Activated naive CD4-positive, alpha-beta T cell treated with anti-CD3 and anti-CD28 coated beads, Interleukin-2, amount 10 ng/mL, durations not matched to agents 7 days and 5 days (primary cell): ENCODE measurements around the gene ZNRD2.
"Not testable (repeated sequence)": the region's sequence is repeated elsewhere in the genome, so short reads cannot be mapped to it uniquely, and the experiment has no call there.

Experiments
- CTCF ChIA-PET: fragments of 350-600 bp; sonication (Branson Sonifier 250); formaldehyde crosslinking; loops from one replicate; lab custom pipeline; 2021; ENCODE audit warnings: antibody characterized with exemption; lab: Charles Lee
- DNase-seq: peaks from one replicate; pipeline ENCODE4 v3.0.0-alpha.2; 2020
- H3K27ac Mint-ChIP-seq: one replicate; pipeline ENCODE4 v1.8.0; 2021; ENCODE audit warnings: mild to moderate bottlenecking, moderate library complexity, mixed read lengths
- H3K27me3 Mint-ChIP-seq: one replicate; pipeline ENCODE4 v1.8.0; 2021; ENCODE audit warnings: mild to moderate bottlenecking, mixed read lengths
- H3K36me3 Mint-ChIP-seq: one replicate; pipeline ENCODE4 v1.8.0; 2021; ENCODE audit warnings: mixed read lengths
- H3K4me1 Mint-ChIP-seq: one replicate; pipeline ENCODE4 v1.8.0; 2021; ENCODE audit warnings: mixed read lengths
- H3K4me3 Mint-ChIP-seq: one replicate; pipeline ENCODE4 v1.8.0; 2021; ENCODE audit warnings: mild to moderate bottlenecking, moderate library complexity, mixed read lengths
- H3K9me3 Mint-ChIP-seq: one replicate; pipeline ENCODE4 v1.8.0; 2021; ENCODE audit warnings: mixed read lengths

The ZNRD2 gene

DNA sequence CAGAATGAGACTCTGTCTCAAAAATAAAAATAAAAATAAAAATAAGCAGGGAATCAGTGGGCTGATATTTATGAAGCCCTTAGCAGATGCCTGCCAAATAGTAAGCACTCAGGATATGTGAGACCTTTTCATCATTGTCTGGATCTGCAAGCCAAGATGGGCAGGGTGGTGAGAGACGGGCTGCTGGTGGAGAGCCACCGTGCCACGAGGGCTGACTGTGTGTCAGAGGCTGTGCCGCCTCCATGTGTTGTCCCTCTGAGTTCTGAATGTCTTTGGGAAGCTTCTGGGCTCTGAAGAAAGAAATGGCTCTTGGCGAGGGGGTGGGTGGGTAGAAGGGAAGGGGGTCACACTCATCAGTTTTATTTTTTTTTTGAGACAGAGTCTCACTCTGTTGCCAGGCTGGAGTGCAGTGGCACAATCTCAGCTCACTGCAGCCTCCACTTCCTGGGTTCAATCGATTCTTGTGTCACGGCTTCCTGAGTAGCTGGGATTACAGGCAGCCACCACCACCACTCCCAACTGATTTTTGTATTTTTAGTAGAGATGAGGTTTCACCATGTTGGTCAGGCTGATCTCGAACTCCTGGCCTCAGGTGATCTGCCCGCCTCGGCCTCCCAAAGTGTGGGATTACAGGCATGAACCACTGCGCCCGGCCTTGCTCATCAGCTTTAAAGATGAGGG, 5.3 kb upstream of the ZNRD2 start:
- Mint-ChIP-seq H3K27ac (peak overlapping the region; percentile 97), H3K4me1 (peaks cover 64% of the 10 kb centered on the region), H3K36me3 (peaks cover 14% of the 10 kb centered on the region), H3K4me3 (peak overlapping the region; percentile 29)
- CTCF ChIA-PET: interaction anchor here (1.2 to 2.2 kb wide), 4 partner anchors 8 to 24 kb away, joined by 4 to 13 read pairs (median 6); no protein-coding TSS in a partner anchor
- H3K9me3 Mint-ChIP-seq, H3K27me3 Mint-ChIP-seq: not testable (repeated sequence)
- peak; percentile 50 for DNase-seq

DNA sequence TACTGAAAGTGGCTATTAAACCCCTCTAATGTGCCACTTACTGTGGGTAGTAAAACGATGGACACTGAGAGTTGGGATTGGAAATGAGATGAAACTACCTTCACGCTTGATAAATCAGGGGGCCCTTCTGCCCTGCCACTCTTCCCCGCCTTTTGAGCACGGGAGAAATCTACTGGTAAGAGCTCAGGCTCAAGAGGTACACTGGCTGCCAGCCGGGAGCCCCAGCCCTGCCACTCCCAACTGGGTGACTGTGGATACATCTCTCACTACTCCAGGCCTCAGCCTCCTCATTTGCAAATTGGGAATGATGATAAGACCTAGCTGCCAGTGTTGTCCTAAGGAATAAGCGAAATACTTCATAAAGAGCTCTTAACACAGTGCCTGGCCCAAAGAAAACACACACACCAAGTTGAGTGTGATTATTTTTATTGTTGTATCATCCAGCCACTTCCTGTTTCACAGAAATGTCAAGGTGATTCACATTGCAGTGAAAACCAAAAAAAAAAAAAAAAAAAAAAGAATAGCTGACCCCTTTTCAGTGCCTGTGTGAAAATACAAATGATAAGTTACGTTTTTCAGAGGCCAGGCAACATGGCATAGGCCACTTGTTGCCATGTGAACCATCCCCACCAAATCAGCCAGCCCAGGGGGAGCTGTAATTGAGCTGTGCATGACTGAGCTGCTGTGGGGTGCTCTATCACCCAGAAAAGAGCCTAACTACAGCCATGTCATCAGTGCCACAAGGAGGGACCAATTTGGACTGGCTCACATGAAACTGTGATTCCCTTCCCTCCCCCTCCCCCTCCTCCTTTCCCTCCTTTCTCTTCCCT, 4.4 kb upstream of the ZNRD2 start:
- H3K36me3 Mint-ChIP-seq: peaks cover 16% of the 10 kb centered on the region
- H3K27me3 Mint-ChIP-seq: peaks cover 5% of the 10 kb centered on the region
- CTCF ChIA-PET: interaction anchor here (0.6 to 2.2 kb wide), 7 partner anchors 9 to 279 kb away, joined by 3 to 13 read pairs (median 6); no protein-coding TSS in a partner anchor
- peaks cover 61% of the 10 kb centered on the region for H3K4me1 Mint-ChIP-seq
- no peaks in the 10 kb centered on the region for H3K9me3 Mint-ChIP-seq
- peak overlapping the region; percentile 97 for H3K27ac Mint-ChIP-seq
- peak overlapping the region; percentile 29 for H3K4me3 Mint-ChIP-seq
- DNase-seq: peak; percentile 61

DNA sequence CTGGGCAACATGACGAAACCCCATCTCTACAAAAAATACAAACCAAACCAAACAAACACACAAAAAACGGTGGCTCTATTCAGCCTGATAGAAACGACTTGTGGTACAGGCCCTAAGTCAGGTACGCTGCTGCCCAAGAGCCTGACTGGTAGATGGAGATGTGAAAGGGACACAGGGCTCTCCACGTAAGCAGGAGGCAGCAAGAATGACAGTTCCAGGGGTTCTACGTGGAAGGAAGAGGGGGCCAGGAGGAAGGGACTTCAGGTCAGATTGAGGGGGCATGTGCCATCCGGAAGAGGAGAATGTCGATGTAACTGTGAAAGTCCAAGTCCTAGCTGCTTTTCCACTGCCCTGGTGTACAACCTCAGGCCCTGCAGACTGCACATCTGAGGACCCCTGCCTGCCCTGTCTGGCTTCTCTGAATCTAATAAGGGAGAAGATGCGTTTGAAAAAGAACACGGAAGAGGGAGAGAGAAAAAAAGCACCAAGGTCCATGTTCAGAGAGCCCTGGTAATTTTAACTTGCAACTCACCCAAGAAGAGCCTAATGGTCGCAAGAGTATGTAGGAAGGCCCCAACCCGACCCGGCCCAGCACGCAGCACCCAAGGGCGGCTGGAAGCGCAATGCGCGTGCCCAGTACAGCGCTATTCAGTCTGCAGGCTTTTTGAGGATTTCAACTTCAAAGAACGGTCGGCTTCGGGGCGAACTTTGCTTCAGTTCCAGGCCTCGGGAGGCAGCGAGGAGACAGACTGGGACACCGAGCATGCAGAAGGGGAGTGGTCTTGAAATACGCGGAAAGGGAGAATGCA, 909 bp upstream of the ZNRD2 start:
- no peak for DNase-seq
- CTCF ChIA-PET: interaction anchor here (1.2 to 5.6 kb wide), 3 partner anchors 17 to 45 kb away, joined by 3 to 95 read pairs (median 24); no protein-coding TSS in a partner anchor
- peak overlapping the region; percentile 98 for H3K27ac Mint-ChIP-seq
- peaks cover 74% of the 10 kb centered on the region for H3K4me1 Mint-ChIP-seq
- peak overlapping the region; percentile 93 for H3K4me3 Mint-ChIP-seq
- H3K9me3 Mint-ChIP-seq: no peaks in the 10 kb centered on the region
- H3K36me3 Mint-ChIP-seq: peaks cover 23% of the 10 kb centered on the region
- peaks cover 4% of the 10 kb centered on the region for H3K27me3 Mint-ChIP-seq

DNA sequence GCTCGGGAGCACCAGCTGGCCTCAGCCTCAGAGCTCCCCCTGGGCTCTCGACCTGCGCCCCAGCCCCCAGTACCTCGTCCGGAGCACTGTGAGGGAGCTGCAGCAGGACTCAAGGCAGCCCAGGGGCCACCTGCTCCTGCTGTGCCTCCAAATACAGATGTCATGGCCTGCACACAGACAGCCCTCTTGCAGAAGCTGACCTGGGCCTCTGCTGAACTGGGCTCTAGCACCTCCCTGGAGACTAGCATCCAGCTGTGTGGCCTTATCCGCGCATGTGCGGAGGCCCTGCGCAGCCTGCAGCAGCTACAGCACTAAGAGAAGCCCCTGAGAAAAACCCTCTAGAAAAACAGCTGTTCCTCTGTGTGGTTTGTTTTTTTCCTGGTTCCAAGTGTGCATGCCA, 1.1 kb downstream of the ZNRD2 start:
- H3K4me3 Mint-ChIP-seq: peak overlapping the region; percentile 93
- no peaks in the 10 kb centered on the region for H3K9me3 Mint-ChIP-seq
- H3K4me1 Mint-ChIP-seq: peaks cover 64% of the 10 kb centered on the region
- DNase-seq: no peak
- peak overlapping the region; percentile 98 for H3K27ac Mint-ChIP-seq
- CTCF ChIA-PET: interaction anchor here (0.6 to 5.6 kb wide), 11 partner anchors 11 to 49 kb away, joined by 3 to 95 read pairs (median 9); no protein-coding TSS in a partner anchor
- peaks cover 29% of the 10 kb centered on the region for H3K36me3 Mint-ChIP-seq
- peaks cover 8% of the 10 kb centered on the region for H3K27me3 Mint-ChIP-seq

DNA sequence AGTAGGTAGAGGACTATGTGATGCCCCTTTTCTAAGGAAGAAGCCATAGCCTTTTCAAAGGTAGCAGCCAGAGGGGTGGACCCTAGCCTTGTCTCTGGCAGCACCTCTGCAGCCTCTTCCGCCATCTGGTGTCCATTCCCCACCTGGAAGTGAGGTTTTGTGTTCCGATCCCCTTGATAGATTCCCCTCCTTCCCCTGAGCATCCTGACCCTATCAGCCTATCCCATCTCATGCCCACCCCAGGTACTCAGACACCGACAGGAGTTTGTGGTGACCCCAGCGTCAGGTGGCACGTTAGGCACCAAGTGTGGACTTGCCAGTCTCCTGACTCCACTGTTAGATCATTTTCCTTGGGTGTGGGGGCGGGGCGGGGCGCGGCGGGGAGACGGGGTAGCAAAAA, 1.7 kb downstream of the ZNRD2 start:
- CTCF ChIA-PET: interaction anchor here (0.6 to 5.6 kb wide), 13 partner anchors 11 to 50 kb away, joined by 3 to 95 read pairs (median 8); no protein-coding TSS in a partner anchor
- Mint-ChIP-seq H3K9me3 (no peaks in the 10 kb centered on the region), H3K4me1 (peaks cover 62% of the 10 kb centered on the region), H3K27me3 (peaks cover 8% of the 10 kb centered on the region), H3K36me3 (peaks cover 29% of the 10 kb centered on the region), H3K4me3 (peak overlapping the region; percentile 93), H3K27ac (peak overlapping the region; percentile 98)
- DNase-seq: peak; percentile 60

DNA sequence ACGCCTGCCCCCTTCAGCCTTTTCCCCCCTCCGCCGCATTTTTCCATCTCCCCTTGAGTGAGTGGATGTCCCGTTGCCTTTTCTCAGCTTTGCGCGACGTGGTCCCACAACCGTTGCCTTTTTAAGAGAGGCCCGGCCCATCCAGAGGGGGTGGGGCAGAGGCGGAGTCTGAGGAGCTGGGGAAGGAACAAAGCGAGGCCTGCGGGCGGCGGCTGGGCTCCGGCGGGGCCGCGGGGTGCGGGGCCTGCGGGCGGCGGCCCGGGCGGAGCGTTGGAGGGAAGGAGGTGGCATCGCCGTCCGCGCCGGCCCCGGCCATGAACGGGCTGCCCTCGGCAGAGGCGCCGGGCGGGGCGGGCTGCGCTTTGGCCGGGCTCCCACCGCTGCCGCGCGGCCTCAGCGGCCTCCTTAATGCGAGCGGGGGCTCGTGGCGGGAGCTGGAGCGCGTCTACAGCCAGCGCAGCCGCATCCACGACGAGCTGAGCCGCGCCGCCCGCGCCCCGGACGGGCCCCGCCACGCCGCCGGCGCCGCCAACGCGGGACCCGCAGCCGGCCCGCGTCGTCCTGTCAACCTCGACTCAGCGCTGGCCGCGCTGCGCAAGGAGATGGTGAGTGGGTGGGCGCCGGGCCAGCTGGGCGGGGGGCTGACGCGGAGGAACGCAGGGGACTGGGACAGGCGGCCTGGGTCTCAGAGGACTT, 2.2 kb downstream of the ZNRD2 start, which contains the start of gene FAM89B:
FAM89B (plus strand) TSS at position 183 of the 696 bp plus-strand sequence; CDS start at position 315, 132 bp downstream.
- H3K27ac Mint-ChIP-seq: peak within 1 kb of the TSS; percentile 98
- no peaks in the 10 kb centered on the region for H3K9me3 Mint-ChIP-seq
- peak within 1 kb of the TSS; percentile 93 for H3K4me3 Mint-ChIP-seq
- peaks cover 8% of the 10 kb centered on the region for H3K27me3 Mint-ChIP-seq
- peaks cover 63% of the 10 kb centered on the region for H3K4me1 Mint-ChIP-seq
- DNase-seq: peak; percentile 96
- CTCF ChIA-PET: interaction anchor here (0.7 to 5.6 kb wide), 14 partner anchors 12 to 287 kb away, joined by 3 to 95 read pairs (median 6); partner anchors contain the start of gene PCNX3
- peaks cover 29% of the 10 kb centered on the region for H3K36me3 Mint-ChIP-seq

DNA sequence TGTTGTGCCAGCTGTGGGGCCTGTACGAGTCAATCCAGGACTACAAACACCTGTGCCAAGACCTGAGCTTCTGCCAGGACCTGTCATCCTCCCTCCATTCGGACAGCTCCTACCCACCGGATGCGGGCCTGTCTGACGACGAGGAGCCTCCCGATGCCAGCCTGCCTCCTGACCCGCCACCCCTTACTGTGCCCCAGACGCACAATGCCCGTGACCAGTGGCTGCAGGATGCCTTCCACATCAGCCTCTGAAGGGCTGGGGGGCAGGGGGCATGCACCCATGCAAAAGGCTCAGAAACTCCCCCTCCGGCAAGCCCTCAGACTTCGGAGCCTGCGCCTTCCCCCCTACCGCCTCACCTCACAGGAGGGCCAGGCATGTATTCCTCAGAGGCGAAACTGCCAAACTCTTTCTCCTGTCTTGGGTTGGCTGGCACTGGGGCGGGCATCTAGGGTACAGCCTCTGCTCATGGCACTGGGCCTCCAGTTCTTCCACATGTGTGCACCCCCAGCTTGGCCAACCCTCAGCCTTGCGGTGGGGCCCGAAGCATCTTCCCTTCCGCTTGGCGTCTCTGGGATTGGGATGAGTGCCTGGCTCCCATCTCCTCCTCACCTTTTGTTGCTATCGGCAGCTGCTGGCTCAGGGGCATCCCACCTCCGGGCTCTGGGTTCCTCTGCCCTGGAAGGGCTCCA, 3.3 kb downstream of the ZNRD2 start:
- CTCF ChIA-PET: interaction anchor here (0.7 to 5.6 kb wide), 9 partner anchors 14 to 286 kb away, joined by 3 to 95 read pairs (median 4); partner anchors contain the start of gene PCNX3
- H3K4me1 Mint-ChIP-seq: peaks cover 63% of the 10 kb centered on the region
- peak overlapping the region; percentile 88 for H3K27ac Mint-ChIP-seq
- peak overlapping the region; percentile 78 for H3K4me3 Mint-ChIP-seq
- H3K27me3 Mint-ChIP-seq: peaks cover 8% of the 10 kb centered on the region
- DNase-seq: peak; percentile 44
- H3K36me3 Mint-ChIP-seq: peaks cover 29% of the 10 kb centered on the region
- no peaks in the 10 kb centered on the region for H3K9me3 Mint-ChIP-seq

DNA sequence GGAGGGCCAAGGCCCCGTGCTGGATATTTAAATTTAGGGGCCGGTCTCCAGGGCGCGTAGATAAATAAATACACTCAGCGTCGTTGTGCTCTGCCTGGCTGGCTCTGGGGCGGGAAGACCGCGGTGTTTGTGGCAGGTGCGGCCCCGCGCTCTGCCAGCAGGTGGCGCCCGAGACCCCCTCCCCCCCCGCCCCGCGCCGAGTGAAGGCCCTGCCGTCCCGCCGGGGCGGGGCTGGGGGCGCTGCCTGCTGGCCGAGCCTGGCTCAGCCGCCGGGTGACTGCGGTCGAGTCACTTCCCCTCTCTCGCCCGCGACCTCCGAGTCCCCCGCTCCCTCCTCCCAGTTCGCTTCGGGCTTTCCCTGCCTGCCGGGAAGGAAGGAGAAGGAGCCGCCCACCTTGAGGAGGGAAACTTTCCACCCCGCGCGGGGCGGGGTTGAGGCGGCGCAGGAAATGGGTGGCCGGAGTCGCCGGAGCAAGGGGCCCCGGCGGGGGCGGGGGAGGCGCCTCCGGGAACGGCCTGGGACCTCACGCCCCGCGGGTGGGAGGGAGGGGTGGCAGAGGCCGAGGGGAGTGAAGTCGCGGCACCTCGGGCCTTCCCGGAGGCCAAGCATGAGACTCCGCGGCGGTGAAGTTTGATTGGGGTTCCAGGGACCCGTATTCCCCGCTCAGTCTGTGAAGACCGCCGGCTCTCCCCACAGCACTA, 4.0 kb downstream of the ZNRD2 start:
- no peaks in the 10 kb centered on the region for H3K9me3 Mint-ChIP-seq
- CTCF ChIA-PET: interaction anchor here (0.7 to 5.6 kb wide), 8 partner anchors 13 to 33 kb away, joined by 3 to 95 read pairs (median 26); no protein-coding TSS in a partner anchor
- peaks cover 62% of the 10 kb centered on the region for H3K4me1 Mint-ChIP-seq
- peak overlapping the region; percentile 85 for H3K4me3 Mint-ChIP-seq
- peaks cover 27% of the 10 kb centered on the region for H3K36me3 Mint-ChIP-seq
- peak; percentile 92 for DNase-seq
- peaks cover 8% of the 10 kb centered on the region for H3K27me3 Mint-ChIP-seq
- H3K27ac Mint-ChIP-seq: peak overlapping the region; percentile 97

DNA sequence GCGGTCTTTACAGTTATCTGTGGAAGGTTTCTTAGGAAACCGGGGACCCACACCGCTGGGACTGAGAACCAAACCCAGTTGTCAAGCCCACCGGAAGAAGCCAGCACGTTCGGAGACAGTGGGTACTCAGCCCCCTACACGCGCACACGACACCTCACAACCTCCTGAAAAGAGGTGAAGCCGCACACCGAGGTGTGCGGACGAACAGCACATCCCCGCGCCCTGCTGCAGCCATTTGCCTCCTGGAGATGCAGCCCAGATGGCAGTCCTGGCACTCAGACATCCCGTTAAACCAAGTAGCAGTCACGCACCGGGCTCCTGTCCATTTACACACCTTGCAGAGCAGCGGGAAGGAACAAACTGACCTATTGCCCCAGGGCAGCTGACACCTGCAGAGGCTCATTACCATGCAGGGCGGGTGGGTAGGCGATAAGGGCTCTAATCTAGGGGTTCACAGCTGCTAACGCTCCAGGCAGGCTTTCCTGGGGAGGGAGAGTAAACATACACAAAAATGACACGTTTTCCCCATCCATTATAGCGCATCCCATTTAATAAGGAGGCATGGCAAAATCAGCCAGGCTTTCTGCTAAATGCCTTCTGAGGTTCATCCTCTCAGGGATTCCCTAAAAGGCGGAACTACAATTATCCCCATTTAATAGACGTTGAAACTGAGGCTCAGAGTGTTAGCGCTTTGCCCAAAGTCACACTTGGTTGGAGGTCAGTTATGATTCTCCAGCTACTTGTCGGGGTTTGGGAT, 4.7 kb downstream of the ZNRD2 start:
- CTCF ChIA-PET: interaction anchor here (1.3 to 4.5 kb wide), 3 partner anchors 13 to 34 kb away, joined by 7 to 60 read pairs (median 31); partner anchors contain the start of gene KCNK7
- peaks cover 8% of the 10 kb centered on the region for H3K27me3 Mint-ChIP-seq
- H3K4me1 Mint-ChIP-seq: peaks cover 63% of the 10 kb centered on the region
- H3K9me3 Mint-ChIP-seq: no peaks in the 10 kb centered on the region
- DNase-seq: no peak
- H3K36me3 Mint-ChIP-seq: peaks cover 29% of the 10 kb centered on the region
- peak overlapping the region; percentile 85 for H3K4me3 Mint-ChIP-seq
- peak overlapping the region; percentile 97 for H3K27ac Mint-ChIP-seq

DNA sequence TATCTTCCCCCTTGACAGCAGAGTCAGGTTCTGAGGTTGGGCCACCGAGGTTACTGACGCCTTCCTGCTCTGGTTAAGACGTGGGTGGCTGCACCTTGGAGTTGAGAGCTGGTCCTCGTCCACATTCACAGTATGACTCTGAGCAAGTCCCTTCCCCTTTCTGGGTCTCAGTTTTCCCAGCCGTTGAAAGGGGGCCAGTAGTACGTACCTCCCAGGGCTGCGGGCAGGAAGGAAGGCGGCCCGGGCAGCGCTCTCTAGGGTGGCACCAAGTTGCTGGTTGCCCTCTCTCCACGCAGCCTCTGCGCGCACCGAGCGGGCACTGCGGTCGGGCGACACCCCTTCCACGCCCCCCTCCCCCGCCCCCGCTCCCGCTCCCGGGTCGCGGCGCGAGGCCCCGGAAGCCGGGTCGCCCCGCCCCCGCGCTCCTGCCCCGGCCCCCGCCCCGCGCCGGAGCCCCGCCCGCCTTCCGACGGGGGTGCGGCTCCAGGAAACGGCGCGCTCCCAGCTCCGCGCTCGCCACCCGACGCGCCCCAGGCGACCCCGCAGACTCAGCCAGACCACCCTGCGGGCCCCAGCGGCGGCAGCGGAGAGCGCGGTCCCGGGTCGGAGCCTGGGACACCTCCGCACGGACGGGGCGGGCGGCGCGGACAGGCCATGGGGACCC, 5.4 kb downstream of the ZNRD2 start, which contains the start of gene EHBP1L1:
EHBP1L1 (plus strand) TSS at position 486 of the 664 bp plus-strand sequence. CDS start 250 bp downstream, outside the sequence.
- peak; percentile 88 for DNase-seq
- H3K27me3 Mint-ChIP-seq: peaks cover 4% of the 10 kb centered on the region
- no peaks in the 10 kb centered on the region for H3K9me3 Mint-ChIP-seq
- H3K4me1 Mint-ChIP-seq: peaks cover 61% of the 10 kb centered on the region
- CTCF ChIA-PET: interaction anchor here (1.3 to 4.5 kb wide), 4 partner anchors 12 to 35 kb away, joined by 4 to 60 read pairs (median 19); partner anchors contain the start of gene KCNK7
- peak within 1 kb of the TSS; percentile 85 for H3K4me3 Mint-ChIP-seq
- H3K36me3 Mint-ChIP-seq: peaks cover 31% of the 10 kb centered on the region
- peak within 1 kb of the TSS; percentile 97 for H3K27ac Mint-ChIP-seq
